Kidney (tissue), 14 donors: ENCODE results near the gene MRPL17. TPM values are rescaled to one million over a fixed set of nuclear protein-coding genes. Genes with fewer than 3 reads are reported as not detected.

Experiments
- DNase-seq, 5 donors: peaks; one replicate each; pipeline ENCODE4 v3.0.0-alpha.2; 2013 to 2020
- FAIRE-seq: peaks from 2 replicates; lab custom pipeline; 2012; peaks lifted over from hg19 to GRCh38; lab: Jason Lieb, UNC
- H3K27ac ChIP-seq, 2 donors: one replicate each; pipeline ENCODE4 v1.7.0; 2013; ENCODE audit warnings: low read depth in 2 of 2, low read length in 2 of 2, inconsistent platforms in 1 of 2
- H3K27me3 ChIP-seq: one replicate; pipeline ENCODE4 v1.7.1; 2013; ENCODE audit warnings: low read length, inconsistent platforms; ENCODE audit not compliant: control insufficient read depth, insufficient read depth
- H3K36me3 ChIP-seq, 3 donors: one replicate each; pipeline versions ENCODE4 v1.7.0 to v1.7.1; 2013; ENCODE audit warnings: low read length in 3 of 3, control low read depth in 1 of 3, inconsistent platforms in 1 of 3; ENCODE audit not compliant: insufficient read depth in 3 of 3, control insufficient read depth in 2 of 3
- H3K4me1 ChIP-seq, 3 donors: one replicate each; pipeline versions ENCODE4 v1.7.0 to v1.7.1; 2013; ENCODE audit warnings: low read length in 3 of 3, inconsistent platforms in 1 of 3, low read depth in 1 of 3; ENCODE audit not compliant: control insufficient read depth in 2 of 3, insufficient read depth in 2 of 3
- H3K4me3 ChIP-seq, 3 donors: one replicate each; pipeline versions ENCODE4 v1.7.0 to v1.8.1; 2013; ENCODE audit warnings: low read length in 3 of 3, control low read depth in 1 of 3, inconsistent platforms in 1 of 3
- H3K9ac ChIP-seq, 3 donors: one replicate each; pipeline versions ENCODE4 v1.7.0 to v1.7.1; 2013; ENCODE audit warnings: low read length in 3 of 3, control low read depth in 1 of 3, inconsistent platforms in 1 of 3
- H3K9me3 ChIP-seq, 3 donors: one replicate each; pipeline versions ENCODE4 v1.7.0 to v1.7.1; 2013; ENCODE audit warnings: low read length in 3 of 3, control low read depth in 1 of 3, inconsistent platforms in 1 of 3; ENCODE audit not compliant: control insufficient read depth in 2 of 3, insufficient read depth in 1 of 3
- intact Hi-C: fragments of 100-400 bp; cut with DNase I; formaldehyde crosslinking; loops from one replicate; pipeline ENCODE4 v1.11.1; 2022
- polyA plus RNA-seq: library from polyadenylated mRNA; stranded (reverse); fragments of 350-450 nt; fragmentation: Illumina TruSeq; extraction: RNeasy Lipid Tissue Mini Kit (QIAGEN cat#74804); gene quantifications from one replicate; pipeline ENCODE4 v1.2.3, GENCODE V29; 2014; ENCODE audit warnings: low read depth, low replicate concordance; ENCODE audit not compliant: insufficient read depth
- total RNA-seq: library from RNA; stranded (reverse); fragmentation: NEBNext Ultra II Directional; extraction: Animal tissue kit (Norgen Biotek cat#: 25700); gene quantifications from one replicate; pipeline ENCODE4 v1.2.1, GENCODE V29; 2021
- TF ChIP-seq, protein P1 (sequence below): IDR thresholded peaks from 3 replicates; pipeline ENCODE4 v1.5.1; 2012; ENCODE audit warnings: mild to moderate bottlenecking, moderate library complexity, borderline replicate concordance; ENCODE audit not compliant: insufficient read depth; ENCODE audit errors: extremely low read depth
- donor health status: control.
- donor health status: control.
- donor health status: control.
- donor health status: control.
- donor health status: control.
- donor health status: DM: yes; HTN: yes; CAD: no.
- donor health status: Normal renal cell carcinoma (clear cell type).

The MRPL17 gene
- total and polyA plus RNA-seq, 2 donors from 2014 or later, result 44.0 to 121 TPM

DNA sequence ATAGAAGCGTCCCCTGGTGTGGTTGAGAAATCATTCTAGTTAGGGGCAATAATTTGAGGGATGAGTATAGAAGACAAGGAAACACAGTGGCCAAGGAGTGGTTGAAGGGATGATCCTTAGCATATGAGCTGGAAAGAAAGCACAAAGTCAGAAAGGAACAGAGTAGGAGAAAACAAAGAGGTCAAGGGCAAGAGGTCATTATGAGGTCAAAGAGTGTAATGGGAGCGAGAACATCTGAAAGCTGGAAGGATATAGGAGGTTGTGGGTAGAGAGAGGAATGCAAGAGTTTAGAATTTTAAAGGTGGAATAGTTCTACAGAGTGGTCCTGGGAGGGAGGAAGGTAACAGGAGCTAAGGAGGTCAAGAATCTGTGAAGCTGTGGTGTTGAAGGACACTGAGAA, 29.5 kb downstream of the MRPL17 start:
- Histone ChIP-seq H3K27me3 (no peaks in the 10 kb centered on the region), H3K9ac (no peak overlapping the region), H3K27ac (no peak overlapping the region), H3K4me3 (no peak overlapping the region), H3K9me3 (no peaks in the 10 kb centered on the region), H3K4me1 (peaks cover 0 to 3% (median 0%) of the 10 kb centered on the region in 3 donors), H3K36me3 (no peaks in the 10 kb centered on the region)
- no peak for DNase-seq
- no peak for FAIRE-seq
- intact Hi-C loops, result no loop called here
- TF ChIP-seq, protein P1, sequence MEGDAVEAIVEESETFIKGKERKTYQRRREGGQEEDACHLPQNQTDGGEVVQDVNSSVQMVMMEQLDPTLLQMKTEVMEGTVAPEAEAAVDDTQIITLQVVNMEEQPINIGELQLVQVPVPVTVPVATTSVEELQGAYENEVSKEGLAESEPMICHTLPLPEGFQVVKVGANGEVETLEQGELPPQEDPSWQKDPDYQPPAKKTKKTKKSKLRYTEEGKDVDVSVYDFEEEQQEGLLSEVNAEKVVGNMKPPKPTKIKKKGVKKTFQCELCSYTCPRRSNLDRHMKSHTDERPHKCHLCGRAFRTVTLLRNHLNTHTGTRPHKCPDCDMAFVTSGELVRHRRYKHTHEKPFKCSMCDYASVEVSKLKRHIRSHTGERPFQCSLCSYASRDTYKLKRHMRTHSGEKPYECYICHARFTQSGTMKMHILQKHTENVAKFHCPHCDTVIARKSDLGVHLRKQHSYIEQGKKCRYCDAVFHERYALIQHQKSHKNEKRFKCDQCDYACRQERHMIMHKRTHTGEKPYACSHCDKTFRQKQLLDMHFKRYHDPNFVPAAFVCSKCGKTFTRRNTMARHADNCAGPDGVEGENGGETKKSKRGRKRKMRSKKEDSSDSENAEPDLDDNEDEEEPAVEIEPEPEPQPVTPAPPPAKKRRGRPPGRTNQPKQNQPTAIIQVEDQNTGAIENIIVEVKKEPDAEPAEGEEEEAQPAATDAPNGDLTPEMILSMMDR, result no peak

DNA sequence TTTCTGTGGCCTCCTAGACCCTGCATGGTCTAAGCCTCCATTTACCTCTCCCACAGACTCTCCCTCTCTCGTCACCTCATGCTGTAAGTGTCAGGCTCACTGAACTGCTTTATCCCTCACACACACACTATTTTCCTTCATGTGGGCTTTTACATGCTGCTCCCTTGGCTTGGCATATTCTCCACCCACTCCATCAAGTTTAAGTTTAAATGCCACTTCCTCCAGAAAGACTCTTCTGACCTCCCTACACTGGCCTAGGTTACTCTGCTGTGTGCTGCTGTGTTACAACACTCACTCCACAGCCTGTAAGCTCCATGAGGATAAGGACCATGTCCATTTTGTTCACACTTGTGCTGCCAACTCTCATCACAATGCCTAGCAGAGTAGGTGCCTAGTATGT, 30.0 kb downstream of the MRPL17 start:
- TF ChIP-seq, protein P1, result no peak
- H3K9me3 ChIP-seq, result no peaks in the 10 kb centered on the region
- intact Hi-C loops, result no loop called here
- H3K27ac ChIP-seq, result no peak overlapping the region
- no peak for DNase-seq
- H3K4me1 ChIP-seq, result peaks cover 0 to 3% (median 0%) of the 10 kb centered on the region in 3 donors
- H3K27me3 ChIP-seq, result no peaks in the 10 kb centered on the region
- FAIRE-seq, result no peak
- no peak overlapping the region for H3K9ac ChIP-seq
- no peaks in the 10 kb centered on the region for H3K36me3 ChIP-seq
- no peak overlapping the region for H3K4me3 ChIP-seq

DNA sequence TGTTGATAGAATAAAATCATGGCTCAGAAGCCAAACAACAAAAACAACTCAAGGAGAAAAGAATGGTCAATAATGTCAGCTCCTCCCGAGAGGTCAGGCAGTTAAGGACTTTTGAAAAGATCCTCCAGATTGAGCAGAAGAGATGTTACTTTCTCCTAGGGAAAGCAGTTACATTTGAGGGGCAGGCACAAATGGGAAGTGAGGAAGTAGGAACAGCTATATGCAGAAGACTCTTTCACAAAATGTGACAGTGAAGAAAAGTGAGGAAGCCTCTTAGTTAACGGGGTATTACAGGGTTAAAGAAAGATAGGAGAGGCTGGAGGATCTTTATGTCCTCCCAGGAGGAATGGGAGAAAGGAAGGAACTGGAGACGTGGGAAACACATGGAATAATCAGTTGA, 31.0 kb downstream of the MRPL17 start:
- H3K27me3 ChIP-seq, result no peaks in the 10 kb centered on the region
- H3K27ac ChIP-seq, result no peak overlapping the region
- no peaks in the 10 kb centered on the region for H3K36me3 ChIP-seq
- intact Hi-C loops, result no loop called here
- no peak overlapping the region for H3K9ac ChIP-seq
- TF ChIP-seq, protein P1, result no peak
- no peaks in the 10 kb centered on the region for H3K9me3 ChIP-seq
- FAIRE-seq, result no peak
- no peak overlapping the region for H3K4me3 ChIP-seq
- H3K4me1 ChIP-seq, result peaks cover 0 to 7% (median 0%) of the 10 kb centered on the region in 3 donors
- DNase-seq, result no peak

DNA sequence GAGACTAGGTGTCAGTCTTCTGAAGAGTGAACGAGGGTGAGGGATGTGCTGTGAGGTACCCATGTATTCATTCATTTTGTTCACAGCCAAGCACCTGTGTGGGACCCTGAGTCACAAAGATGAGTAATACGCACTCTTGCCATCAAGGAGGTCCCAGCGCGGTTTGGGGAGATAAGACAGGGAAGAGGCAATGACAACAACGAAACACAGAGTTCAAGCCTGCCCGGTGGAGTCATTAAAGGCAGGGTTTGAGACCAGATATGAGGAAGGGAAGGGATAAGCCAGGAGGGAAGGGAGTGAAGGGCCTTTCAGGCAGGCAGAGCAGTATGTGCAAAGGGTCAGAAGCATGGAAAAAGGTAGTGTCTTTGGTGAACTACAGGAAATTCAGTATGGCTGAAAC, 32.2 kb downstream of the MRPL17 start:
- intact Hi-C loops, result no loop called here
- TF ChIP-seq, protein P1, result no peak
- Histone ChIP-seq H3K9ac (no peak overlapping the region), H3K27me3 (no peaks in the 10 kb centered on the region), H3K36me3 (no peaks in the 10 kb centered on the region), H3K9me3 (no peaks in the 10 kb centered on the region), H3K27ac (no peak overlapping the region), H3K4me3 (no peak overlapping the region), H3K4me1 (peaks cover 0 to 13% (median 0%) of the 10 kb centered on the region in 3 donors)
- FAIRE-seq (no peak), DNase-seq (no peak)
